Endothelial cell of umbilical vein (primary cell): ENCODE results near the gene CAMKMT. TPM values are rescaled to one million over a fixed set of nuclear protein-coding genes. Genes with fewer than 3 reads are reported as not detected.

Experiments used
- BruUV-seq: library from RNA; stranded (reverse); fragments of 400-500 nt; replicated peaks from 2 replicates; lab custom pipeline; 2021; lab: Mats Ljungman, UMichigan
- CTCF ChIA-PET: fragments of 300-600, 350-600 bp; sonication (Branson Sonifier 250); formaldehyde crosslinking; loops from one replicate; lab custom pipeline; 2021; ENCODE audit warnings: antibody characterized with exemption, inconsistent platforms; lab: Charles Lee
- POLR2A ChIA-PET: fragments of 300-600, 350-600 bp; sonication (Branson Sonifier 250); formaldehyde crosslinking; loops from one replicate; lab custom pipeline; 2021; ENCODE audit warnings: antibody characterized with exemption, inconsistent platforms; lab: Charles Lee
- DNase-seq: peaks from one replicate; pipeline ENCODE4 v3.0.0-alpha.2; 2011; ENCODE audit warnings: low read depth, low spot score
- FAIRE-seq: peaks from 2 replicates; lab custom pipeline; 2011; peaks lifted over from hg19 to GRCh38; lab: Jason Lieb, UNC
- H2AFZ ChIP-seq: 2 replicates; pipeline ENCODE4 v1.6.0; 2012; ENCODE audit warnings: low read depth, low read length, control low read depth, inconsistent platforms
- H3K27ac ChIP-seq: 2 replicates; pipeline ENCODE4 v1.5.1; 2011; ENCODE audit warnings: low read depth, mild to moderate bottlenecking, control low read depth, low read length, moderate library complexity; ENCODE audit not compliant: insufficient read depth
- H3K27me3 ChIP-seq, 2 experiments: 2 replicates each; pipeline versions ENCODE4 v1.6.0 to v1.6.1; 2011; ENCODE audit warnings: low read length in 2 of 2, mixed read lengths in 1 of 2; ENCODE audit not compliant: control insufficient read depth in 2 of 2, insufficient read depth in 2 of 2
- H3K36me3 ChIP-seq, 2 experiments: 2 replicates in 1 of 2; 3 replicates in 1 of 2; pipeline ENCODE4 v1.5.1; 2011; ENCODE audit warnings: low read length in 2 of 2, mild to moderate bottlenecking in 1 of 2, moderate library complexity in 1 of 2; ENCODE audit not compliant: control insufficient read depth in 2 of 2, insufficient read depth in 2 of 2; ENCODE audit errors: extremely low read depth in 1 of 2
- H3K4me1 ChIP-seq: 3 replicates; pipeline ENCODE4 v1.5.1; 2011; ENCODE audit warnings: mild to moderate bottlenecking, low read length; ENCODE audit not compliant: control insufficient read depth, insufficient read depth; ENCODE audit errors: extremely low read depth
- H3K4me2 ChIP-seq: 2 replicates; pipeline ENCODE4 v1.6.1; 2011; ENCODE audit warnings: low read length, control low read depth, mixed read lengths; ENCODE audit not compliant: insufficient read depth
- H3K4me3 ChIP-seq, 3 experiments: fragments of 200-600 bp in 1 of 3; sonication (generic), shearing (Covaris generic) in 1 of 3; replicated peaks in 1 of 3; 2 replicates each; pipeline ENCODE4 v1.5.1; 2011 to 2016; ENCODE audit warnings: control low read depth in 3 of 3, low read length in 3 of 3, mild to moderate bottlenecking in 2 of 3, inconsistent platforms in 1 of 3, low read depth in 1 of 3, moderate library complexity in 1 of 3; ENCODE audit not compliant: insufficient read depth in 1 of 3
- H3K79me2 ChIP-seq: 2 replicates; pipeline ENCODE4 v1.6.0; 2012; ENCODE audit warnings: low read length, inconsistent platforms; ENCODE audit not compliant: control insufficient read depth, insufficient read depth
- H3K9ac ChIP-seq: replicated peaks from 2 replicates; pipeline ENCODE3; 2011; ENCODE audit warnings: low read length, control low read depth; ENCODE audit not compliant: insufficient read depth; ENCODE audit errors: extremely low read depth
- H3K9me1 ChIP-seq: replicated peaks from 3 replicates; pipeline ENCODE4 v1.6.0; 2011; ENCODE audit warnings: mild to moderate bottlenecking, low read length; ENCODE audit not compliant: control insufficient read depth, insufficient read depth; ENCODE audit errors: extremely low read depth
- H3K9me3 ChIP-seq: replicated peaks from 2 replicates; pipeline ENCODE4 v1.5.1; 2012; ENCODE audit warnings: low read length, inconsistent platforms; ENCODE audit not compliant: control insufficient read depth, insufficient read depth
- H4K20me1 ChIP-seq: replicated peaks from 2 replicates; pipeline ENCODE3; 2011; ENCODE audit warnings: mild to moderate bottlenecking, low read length; ENCODE audit not compliant: control insufficient read depth, insufficient read depth; ENCODE audit errors: extremely low read depth
- CTCF ChIP-seq, 2 donors: IDR thresholded peaks; 1 replicate in 1 of 2; 2 replicates in 1 of 2; pipeline ENCODE4 v1.5.1; 2011; ENCODE audit warnings: low read length in 2 of 2, mild to moderate bottlenecking in 2 of 2, moderate library complexity in 2 of 2, control low read depth in 1 of 2, inconsistent platforms in 1 of 2, low read depth in 1 of 2; ENCODE audit not compliant: insufficient read depth in 1 of 2; ENCODE audit errors: extremely low read depth in 1 of 2
- EZH2 ChIP-seq: IDR thresholded peaks from 2 replicates; pipeline ENCODE4 v1.6.1; 2012; ENCODE audit warnings: borderline replicate concordance, low read depth, mild to moderate bottlenecking, moderate library complexity, low read length, inconsistent platforms; ENCODE audit not compliant: severe bottlenecking
- FOS ChIP-seq: IDR thresholded peaks from 2 replicates; pipeline ENCODE4 v1.6.1; 2011; ENCODE audit warnings: mild to moderate bottlenecking, low read length, moderate library complexity, borderline replicate concordance; ENCODE audit not compliant: insufficient read depth
- GATA2 ChIP-seq: IDR thresholded peaks from 2 replicates; pipeline ENCODE4 v1.7.0; 2011; ENCODE audit warnings: low read depth, mild to moderate bottlenecking, moderate library complexity, mixed read lengths, low read length; ENCODE audit not compliant: insufficient read length, insufficient read depth
- JUN ChIP-seq: IDR thresholded peaks from 2 replicates; pipeline ENCODE4 v1.6.1; 2011; ENCODE audit warnings: borderline replicate concordance, low read depth; ENCODE audit not compliant: insufficient read length, insufficient read depth
- MAX ChIP-seq: IDR thresholded peaks from 2 replicates; pipeline ENCODE4 v1.6.1; 2011; ENCODE audit not compliant: insufficient read depth, insufficient read length
- MYC ChIP-seq: IDR thresholded peaks from one replicate; pipeline ENCODE4 v1.6.1; 2011; ENCODE audit warnings: mild to moderate bottlenecking, low read depth, low read length
- POLR2A ChIP-seq: IDR thresholded peaks from 2 replicates; pipeline ENCODE4 v1.6.1; 2012; ENCODE audit warnings: low read depth, mild to moderate bottlenecking, control low read depth, low read length
- POLR2AphosphoS5 ChIP-seq: IDR thresholded peaks from 2 replicates; pipeline ENCODE4 v1.6.1; 2012; ENCODE audit warnings: low read depth, mild to moderate bottlenecking, control low read depth, low read length, moderate library complexity; ENCODE audit not compliant: insufficient read depth
- dilution Hi-C: fragments of 300-500 bp; cut with MboI; formaldehyde crosslinking; loops from one replicate; pipeline ENCODE4 v1.15.0; 2019; ENCODE audit warnings: low sequenced_read_pairs; ENCODE audit not compliant: extremely low pct_ligation_motif_present
- intact Hi-C: fragments of 100-400 bp; cut with micrococcal nuclease; formaldehyde crosslinking; loops from one replicate; pipeline ENCODE4 v1.10.0; 2022
- polyA plus RNA-seq, 4 experiments: library from polyadenylated mRNA; depleted of rRNA in 3 of 4; stranded (reverse) in 3 of 4; unstranded in 1 of 4; fragments of >200 nt; gene quantifications; 2 replicates each; pipeline versions ENCODE4 v1.2.1 to v1.2.3, GENCODE V29; 2011 to 2012; ENCODE audit warnings: missing spikeins in 1 of 4
- total RNA-seq: library from RNA; stranded (reverse); gene quantifications from 2 replicates; pipeline ENCODE4 v1.2.3, GENCODE V29; 2021

Gene CAMKMT
- total and polyA plus RNA-seq, 2 donors (not counting 3 experiments of a cell fraction or from before 2014, with no cell fraction given): 4.1 to 10.7 TPM

GRCh38 chr2:44542520-44542919 lies 180.8 kb downstream of the CAMKMT start:
- Histone ChIP-seq H3K9me3 (no peaks in the 10 kb centered on the region), H4K20me1 (no peaks in the 10 kb centered on the region), H3K27ac (no peak overlapping the region), H3K4me3 (no peak overlapping the region), H3K27me3 (no peaks in the 10 kb centered on the region), H3K9ac (no peak overlapping the region), H3K4me1 (no peaks in the 10 kb centered on the region), H3K36me3 (no peaks in the 10 kb centered on the region), H3K79me2 (no peaks in the 10 kb centered on the region), H3K9me1 (no peaks in the 10 kb centered on the region), H3K4me2 (no peak overlapping the region), H2AFZ (no peak overlapping the region)
- no TSS peak for BruUV-seq
- POLR2A ChIA-PET: no interaction called here
- no peak for TF ChIP-seq GATA2
- no peak for TF ChIP-seq FOS
- no peak for TF ChIP-seq MYC
- TF ChIP-seq POLR2A: no peak
- TF ChIP-seq POLR2AphosphoS5: no peak
- no peak for TF ChIP-seq CTCF (IDR thresholded peaks at IDR 0.05; ENCODE audit: extremely low read depth in 1 of 2, insufficient read depth in 1 of 2, low read depth in 1 of 2, low read length in 2 of 2)
- no peak for TF ChIP-seq MAX
- TF ChIP-seq EZH2: no peak
- no peak for TF ChIP-seq JUN
- FAIRE-seq (no peak), DNase-seq (no peak)
- CTCF ChIA-PET: interaction anchor here (0.6 to 1.6 kb wide), 5 partner anchors 18 to 63 kb away, joined by 3 to 9 read pairs (median 3); no protein-coding TSS in a partner anchor
- intact Hi-C loops: no loop called here
- dilution Hi-C loops: no loop called here
